HUES64 (cell line): Measurements from ENCODE around the gene LIMK2.
"Not testable (repeated sequence)": the region's sequence is repeated elsewhere in the genome, so short reads cannot be mapped to it uniquely, and the experiment has no call there.

ENCODE experiments used
- H3K27ac ChIP-seq: 2 replicates; pipeline ENCODE4 v1.7.0; 2013; ENCODE audit warnings: low read depth, low read length, inconsistent platforms
- H3K27me3 ChIP-seq: 2 replicates; pipeline ENCODE4 v1.6.1; 2013; ENCODE audit warnings: mild to moderate bottlenecking, low read length; ENCODE audit not compliant: insufficient read depth
- H3K36me3 ChIP-seq: 2 replicates; pipeline ENCODE4 v1.6.1; 2013; ENCODE audit warnings: mild to moderate bottlenecking, low read length; ENCODE audit not compliant: insufficient read depth
- H3K4me1 ChIP-seq: 2 replicates; pipeline ENCODE4 v1.6.1; 2013; ENCODE audit warnings: mild to moderate bottlenecking, low read length, moderate library complexity; ENCODE audit not compliant: insufficient read depth
- H3K4me3 ChIP-seq: 2 replicates; pipeline ENCODE4 v1.5.1; 2013; ENCODE audit warnings: mild to moderate bottlenecking, low read length, moderate library complexity
- H3K9ac ChIP-seq: 2 replicates; pipeline ENCODE4 v1.6.1; 2013; ENCODE audit warnings: mild to moderate bottlenecking, low read depth, low read length
- H3K9me3 ChIP-seq: 2 replicates; pipeline ENCODE4 v1.6.1; 2013; ENCODE audit warnings: low read depth, low read length; ENCODE audit not compliant: insufficient read depth
- WGBS: fragments of 150-250, 120-280 bp; methylation state at CpG from one replicate; pipeline ENCODE4 v1.1.7; 2013; ENCODE audit warnings: missing lambda C conversion rate; 5-methylcytosine and 5-hydroxymethylcytosine counted together

The LIMK2 gene

GRCh38 chr22:31187627-31188026 lies 24.5 kb upstream of the LIMK2 start:
- no peak overlapping the region for H3K9ac ChIP-seq
- peaks cover 23% of the 10 kb centered on the region for H3K36me3 ChIP-seq
- H3K9me3 ChIP-seq = no peaks in the 10 kb centered on the region
- no peak overlapping the region for H3K4me3 ChIP-seq
- H3K4me1 ChIP-seq = no peaks in the 10 kb centered on the region
- no peak overlapping the region for H3K27ac ChIP-seq
- WGBS = 93% methylated on average over 5 of the region's 6 CpGs
- no peaks in the 10 kb centered on the region for H3K27me3 ChIP-seq

- Histone ChIP-seq H3K4me3 (no peak overlapping the region), H3K4me1 (no peaks in the 10 kb centered on the region), H3K9me3 (no peaks in the 10 kb centered on the region), H3K9ac (no peak overlapping the region), H3K36me3 (peaks cover 37% of the 10 kb centered on the region), H3K27ac (no peak overlapping the region), H3K27me3 (no peaks in the 10 kb centered on the region)
- 95% methylated on average over 2 of the region's 2 CpGs for WGBS
Measured at GRCh38 chr22:31192513-31192912, 19.6 kb upstream of the LIMK2 start.

DNA sequence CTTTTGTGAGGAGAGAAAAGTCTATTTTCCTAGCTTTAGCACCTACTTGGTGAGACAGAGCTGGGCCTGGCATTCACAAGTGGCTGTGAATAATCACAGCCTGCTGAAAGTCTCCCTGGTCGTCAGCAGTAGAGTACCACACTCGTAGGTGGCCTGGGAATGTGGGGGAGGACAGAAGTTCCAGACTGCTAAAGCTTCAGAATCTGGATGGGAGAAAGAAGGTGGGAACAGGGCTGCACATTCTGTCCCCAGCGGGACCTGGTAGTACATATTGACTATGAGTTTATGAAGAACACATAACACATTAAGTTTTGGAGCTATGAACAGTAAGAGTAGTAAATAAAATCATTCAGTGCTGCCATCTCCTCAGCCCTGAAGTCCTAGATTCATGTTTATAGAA lies 19.0 kb upstream of the LIMK2 start:
- 63% methylated on average over 2 of the region's 3 CpGs for whole genome bisulfite sequencing
- no peak overlapping the region for H3K27ac ChIP-seq
- no peak overlapping the region for H3K9ac ChIP-seq
- no peaks in the 10 kb centered on the region for H3K4me1 ChIP-seq
- H3K9me3 ChIP-seq = no peaks in the 10 kb centered on the region
- no peak overlapping the region for H3K4me3 ChIP-seq
- H3K27me3 ChIP-seq = no peaks in the 10 kb centered on the region
- peaks cover 34% of the 10 kb centered on the region for H3K36me3 ChIP-seq

DNA sequence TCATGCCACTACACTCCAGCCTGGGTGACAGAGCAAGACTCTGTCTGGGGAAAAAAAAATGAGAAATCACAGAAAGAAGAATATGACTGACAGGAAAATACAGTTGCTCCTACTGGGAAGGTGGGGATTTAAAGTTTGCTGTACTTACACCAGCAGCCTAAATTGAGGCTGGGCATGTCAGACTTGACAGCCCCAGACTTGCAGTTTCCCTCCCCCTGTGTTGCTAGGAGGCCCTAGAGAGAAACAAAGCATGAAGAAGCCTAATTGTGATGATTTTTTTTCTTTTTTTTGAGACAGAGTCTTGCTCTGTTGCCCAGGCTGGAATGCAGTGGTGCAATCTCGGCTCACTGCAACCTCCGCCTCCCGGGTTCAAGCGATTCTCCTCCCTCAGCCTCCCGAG lies 17.4 kb upstream of the LIMK2 start:
- 95% methylated on average over 5 of the region's 5 CpGs for WGBS
- H3K9ac ChIP-seq, H3K4me1 ChIP-seq, H3K4me3 ChIP-seq, H3K27ac ChIP-seq, H3K9me3 ChIP-seq, H3K27me3 ChIP-seq: not testable (repeated sequence)
- H3K36me3 ChIP-seq = peaks cover 30% of the 10 kb centered on the region

GRCh38 chr22:31199187-31199586 lies 12.9 kb upstream of the LIMK2 start:
- H3K9me3 ChIP-seq = no peaks in the 10 kb centered on the region
- H3K9ac ChIP-seq = no peak overlapping the region
- H3K4me3 ChIP-seq = no peak overlapping the region
- H3K4me1 ChIP-seq = no peaks in the 10 kb centered on the region
- no peak overlapping the region for H3K27ac ChIP-seq
- peaks cover 34% of the 10 kb centered on the region for H3K36me3 ChIP-seq
- WGBS = 92% methylated on average over 3 of the region's 3 CpGs
- H3K27me3 ChIP-seq = no peaks in the 10 kb centered on the region

- WGBS = 96% methylated on average over 8 of the region's 8 CpGs
- peaks cover 17% of the 10 kb centered on the region for H3K36me3 ChIP-seq
- not testable (repeated sequence) for H3K9me3 ChIP-seq, H3K4me3 ChIP-seq, H3K27me3 ChIP-seq, H3K9ac ChIP-seq, H3K27ac ChIP-seq, H3K4me1 ChIP-seq
Measured at GRCh38 chr22:31204352-31204984, 7.6 kb upstream of the LIMK2 start.

DNA sequence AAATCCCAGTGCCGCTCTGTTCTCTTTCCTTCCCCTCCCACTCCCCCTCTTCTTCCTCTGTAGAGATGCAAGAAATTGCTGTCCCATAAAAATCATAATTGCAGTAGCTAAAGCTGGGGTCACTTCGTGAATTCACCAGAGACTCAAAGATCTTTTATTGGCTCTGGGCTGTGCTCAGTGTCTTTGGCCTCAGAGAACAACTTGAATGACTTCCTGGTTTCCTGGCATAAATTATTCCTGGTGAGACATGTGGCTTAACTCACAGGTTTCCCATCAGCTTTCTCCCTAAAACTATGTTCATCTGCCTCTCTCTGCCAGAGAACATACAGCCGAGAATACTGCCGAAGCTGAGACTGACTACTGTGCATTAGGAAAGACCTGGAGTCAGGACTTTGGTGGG lies 7.0 kb upstream of the LIMK2 start:
- WGBS = 76% methylated on average over 4 of the region's 4 CpGs
- H3K4me3 ChIP-seq, H3K9ac ChIP-seq, H3K27me3 ChIP-seq, H3K27ac ChIP-seq, H3K4me1 ChIP-seq, H3K9me3 ChIP-seq: not testable (repeated sequence)
- peaks cover 17% of the 10 kb centered on the region for H3K36me3 ChIP-seq

DNA sequence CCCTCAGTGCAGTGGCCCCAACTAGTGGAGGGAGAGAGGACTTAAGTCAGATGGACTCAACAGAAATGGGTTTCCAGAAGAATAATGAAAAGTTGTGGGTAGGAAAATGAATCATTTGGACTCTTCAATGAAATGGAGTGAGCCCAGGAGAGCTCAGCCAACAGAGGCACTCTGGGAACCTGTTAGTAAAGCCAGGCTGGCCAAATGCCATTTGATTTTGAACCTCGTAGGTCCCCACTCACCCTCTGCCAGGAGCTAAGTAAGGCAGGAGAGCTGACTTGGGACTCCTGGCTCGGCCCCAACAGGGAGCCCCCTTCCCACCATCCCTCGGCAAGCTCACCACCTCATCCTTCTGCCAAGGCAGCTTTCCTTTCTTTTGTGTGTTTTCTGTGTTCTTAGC lies 5.6 kb upstream of the LIMK2 start:
- H3K9me3 ChIP-seq, H3K9ac ChIP-seq, H3K4me1 ChIP-seq, H3K27ac ChIP-seq, H3K4me3 ChIP-seq, H3K27me3 ChIP-seq: not testable (repeated sequence)
- 88% methylated on average over 2 of the region's 3 CpGs for WGBS
- H3K36me3 ChIP-seq = peaks cover 10% of the 10 kb centered on the region

DNA sequence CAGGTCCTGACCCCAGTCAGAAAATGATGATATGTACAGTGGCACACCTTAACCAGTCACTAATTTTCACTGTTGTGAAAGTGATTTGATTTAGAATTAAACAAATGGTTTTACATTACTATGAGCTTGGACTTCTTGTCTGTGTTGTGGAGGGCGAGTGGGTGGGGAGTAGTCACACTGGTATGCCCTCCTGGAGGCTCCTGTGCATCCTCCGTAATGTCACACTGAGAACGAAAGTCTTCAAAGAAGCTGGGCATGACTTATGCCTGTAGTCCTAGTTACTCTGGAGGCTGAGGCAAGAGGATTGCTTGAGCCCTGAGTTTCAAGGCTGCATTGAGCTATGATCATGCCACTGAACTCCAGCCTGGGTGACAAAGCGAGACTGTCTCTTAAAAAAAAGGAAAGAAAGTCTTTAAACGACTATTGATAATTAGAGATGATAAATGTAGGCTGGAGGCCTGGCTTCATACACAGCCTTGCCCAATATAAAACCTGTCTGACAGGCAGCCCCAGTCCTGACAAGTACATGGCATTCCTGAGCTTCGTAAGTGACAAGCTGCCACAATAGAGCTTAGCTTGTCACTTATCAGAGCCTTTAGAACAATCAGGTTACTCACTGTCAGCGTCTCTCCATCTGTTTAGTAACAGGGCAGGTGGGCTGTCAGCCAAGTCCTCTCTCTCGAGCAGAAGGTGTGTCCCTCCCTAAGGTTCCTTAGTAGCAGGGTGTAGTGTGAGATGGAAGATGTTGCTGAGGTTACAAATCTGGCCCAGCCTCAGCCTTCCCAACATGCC lies 5.0 kb upstream of the LIMK2 start:
- Histone ChIP-seq H3K9me3 (no peaks in the 10 kb centered on the region), H3K27me3 (no peaks in the 10 kb centered on the region), H3K4me1 (peaks cover 6% of the 10 kb centered on the region; the same call in 1 of the 2 replicates), H3K36me3 (peaks cover 5% of the 10 kb centered on the region), H3K9ac (no peak overlapping the region), H3K4me3 (no peak overlapping the region), H3K27ac (no peak overlapping the region)
- WGBS = 94% methylated on average over 8 of the region's 8 CpGs

GRCh38 chr22:31210556-31211421 lies 1.3 kb upstream of the LIMK2 start:
- Histone ChIP-seq H3K4me3 (no peak overlapping the region), H3K27me3 (no peaks in the 10 kb centered on the region), H3K36me3 (peaks cover 4% of the 10 kb centered on the region; the same call in 1 of the 2 replicates), H3K27ac (no peak overlapping the region), H3K4me1 (peaks cover 10% of the 10 kb centered on the region; the same call in 1 of the 2 replicates), H3K9me3 (no peaks in the 10 kb centered on the region), H3K9ac (no peak overlapping the region)
- WGBS = 91% methylated on average over 8 of the region's 8 CpGs

DNA sequence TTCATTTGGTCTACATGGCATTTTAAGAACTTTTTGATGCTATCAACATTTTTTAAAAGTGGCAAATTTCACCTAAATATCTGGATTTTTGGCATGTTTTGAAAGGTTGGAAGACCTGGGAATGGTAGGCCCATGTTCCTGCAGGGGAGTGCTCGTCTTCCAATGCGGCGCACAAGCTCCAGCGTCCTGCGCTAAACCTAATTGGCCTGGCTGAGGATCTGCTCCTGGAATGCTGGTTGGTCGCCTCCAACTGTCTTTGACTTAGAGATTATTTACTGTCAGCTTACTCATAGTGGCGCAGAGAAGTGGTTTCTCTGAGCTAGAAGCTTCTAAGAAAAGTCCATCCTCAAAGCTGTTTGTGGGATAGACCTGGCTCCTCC lies 626 bp upstream of the LIMK2 start:
- WGBS = 88% methylated on average over 7 of the region's 7 CpGs
- Histone ChIP-seq H3K36me3 (0 out of 2 replicates have a peak, but pooled peaks cover 4% of the 10 kb centered on the region), H3K27ac (no peak overlapping the region), H3K27me3 (no peaks in the 10 kb centered on the region), H3K9me3 (no peaks in the 10 kb centered on the region), H3K4me1 (peaks cover 10% of the 10 kb centered on the region; the same call in 1 of the 2 replicates), H3K9ac (no peak overlapping the region), H3K4me3 (peak overlapping the region; percentile 73)
